Panc1 (cell line): ENCODE measurements around the gene PHKA2. TPM values are rescaled to one million over a fixed set of nuclear protein-coding genes. Genes with fewer than 3 reads are reported as not detected.

Source experiments
- ATAC-seq: fragments of 200-7000 bp; cut with Tn5 transposase; 2 replicates; pipeline ENCODE4 v1.9.1; 2020; ENCODE audit warnings: mild to moderate bottlenecking, moderate library complexity
- BruUV-seq: library from RNA; stranded (reverse); fragments of 400-500 nt; replicated peaks from 2 replicates; lab custom pipeline; 2021; lab: Mats Ljungman, UMichigan
- CTCF ChIA-PET: fragments of 300-600 bp; sonication (Branson Sonifier 250); formaldehyde crosslinking; loops from one replicate; lab custom pipeline; 2022; ENCODE audit warnings: antibody characterized with exemption; lab: Charles Lee
- POLR2A ChIA-PET: fragments of 300-600 bp; sonication (Branson Sonifier 250); formaldehyde crosslinking; loops from one replicate; lab custom pipeline; 2022; ENCODE audit warnings: antibody characterized with exemption; lab: Charles Lee
- DNase-seq: peaks from one replicate; pipeline ENCODE4 v3.0.0-alpha.2; 2010; ENCODE audit warnings: low read depth, low spot score
- H3K27ac ChIP-seq: 2 replicates; pipeline ENCODE4 v1.5.1; 2011; ENCODE audit warnings: mild to moderate bottlenecking, low read length, inconsistent platforms
- H3K27me3 ChIP-seq: fragments of 200-500 bp; sonication (Bioruptor generic); 2 replicates; pipeline ENCODE4 v1.6.0; 2014; ENCODE audit warnings: low read length, inconsistent platforms; ENCODE audit not compliant: control insufficient read depth, insufficient read depth
- H3K36me3 ChIP-seq: fragments of 200-500 bp; sonication (Bioruptor generic); 2 replicates; pipeline ENCODE4 v1.5.1; 2014; ENCODE audit warnings: inconsistent platforms, mild to moderate bottlenecking, low read length, moderate library complexity; ENCODE audit not compliant: control insufficient read depth, insufficient read depth
- H3K4me1 ChIP-seq: 2 replicates; pipeline ENCODE4 v1.5.1; 2011; ENCODE audit warnings: inconsistent platforms, mild to moderate bottlenecking, low read length, moderate library complexity; ENCODE audit not compliant: control insufficient read depth, insufficient read depth
- H3K4me3 ChIP-seq, 2 experiments: 2 replicates each; pipeline ENCODE4 v1.5.1; 2011 to 2012; ENCODE audit warnings: low read depth in 2 of 2, low read length in 2 of 2, mild to moderate bottlenecking in 2 of 2, inconsistent platforms in 1 of 2, moderate library complexity in 1 of 2
- H3K9me3 ChIP-seq: fragments of 200-500 bp; sonication (Bioruptor generic); 2 replicates; pipeline ENCODE4 v1.5.1; 2014; ENCODE audit warnings: low read depth, mild to moderate bottlenecking, inconsistent platforms, low read length, moderate library complexity; ENCODE audit not compliant: control insufficient read depth, insufficient read depth
- CTCF ChIP-seq: fragments of 450-650 bp; IDR thresholded peaks from 2 replicates; pipeline ENCODE4 v1.5.1; 2017; ENCODE audit warnings: mild to moderate bottlenecking
- POLR2AphosphoS5 ChIP-seq: IDR thresholded peaks from 2 replicates; pipeline ENCODE4 v1.6.1; 2012; ENCODE audit warnings: mild to moderate bottlenecking, low read depth, low read length, moderate library complexity
- REST ChIP-seq, 2 experiments: IDR thresholded peaks; 2 replicates each; pipeline ENCODE4 v1.6.1; 2011 to 2012; ENCODE audit warnings: low read depth in 2 of 2, control low read depth in 1 of 2, low read length in 1 of 2, mild to moderate bottlenecking in 1 of 2, moderate library complexity in 1 of 2; ENCODE audit not compliant: insufficient read depth in 1 of 2
- SIN3A ChIP-seq: IDR thresholded peaks from 2 replicates; pipeline ENCODE4 v1.6.1; 2012; ENCODE audit warnings: low read depth, mild to moderate bottlenecking, low read length, moderate library complexity, borderline replicate concordance; ENCODE audit not compliant: insufficient read depth
- TCF7L2 ChIP-seq: IDR thresholded peaks from 2 replicates; pipeline ENCODE4 v1.6.1; 2011; ENCODE audit warnings: mild to moderate bottlenecking, low read depth, low read length, inconsistent platforms
- in situ Hi-C: cut with HindIII; loops from 2 replicates; pipeline ENCODE4 v1.10.0; 2016; ENCODE audit warnings: low sequenced_read_pairs, low pct_unique_long_range_greater_than_20kb
- intact Hi-C: fragments of 100-400 bp; cut with micrococcal nuclease; formaldehyde crosslinking; loops from one replicate; pipeline ENCODE4 v1.10.0; 2022; ENCODE audit not compliant: unreplicated experiment
- total RNA-seq: library from RNA; stranded (reverse); gene quantifications from one replicate; pipeline ENCODE4 v1.2.1, GENCODE V29; 2021; ENCODE audit not compliant: unreplicated experiment

PHKA2 gene
- total RNA-seq, 1 experiment from 2014 or later: 20.6 TPM

GRCh38 chrX:18945483-18945882 is 38.4 kb downstream of the PHKA2 start:
- ATAC-seq (no peak), DNase-seq (no peak)
- no TSS peak for BruUV-seq
- in situ Hi-C loops: no loop called here
- H3K9me3 ChIP-seq: no peaks in the 10 kb centered on the region
- H3K4me3 ChIP-seq: no peak overlapping the region
- POLR2A ChIA-PET: no interaction called here
- no peaks in the 10 kb centered on the region for H3K36me3 ChIP-seq
- no peaks in the 10 kb centered on the region for H3K4me1 ChIP-seq
- H3K27me3 ChIP-seq: no peaks in the 10 kb centered on the region
- intact Hi-C loops: no loop called here
- CTCF ChIA-PET: no interaction called here
- no peak overlapping the region for H3K27ac ChIP-seq
- no peak for TF ChIP-seq REST (IDR thresholded peaks at IDR 0.05; ENCODE audit: insufficient read depth in 1 of 2, low read depth in 2 of 2, low read length in 1 of 2)
- TF ChIP-seq TCF7L2: no peak
- TF ChIP-seq SIN3A: no peak
- TF ChIP-seq CTCF: no peak

- ChIA-PET CTCF (no interaction called here), POLR2A (no interaction called here)
- Histone ChIP-seq H3K4me1 (no peaks in the 10 kb centered on the region), H3K27me3 (no peaks in the 10 kb centered on the region), H3K9me3 (no peaks in the 10 kb centered on the region), H3K27ac (no peak overlapping the region), H3K4me3 (no peak overlapping the region), H3K36me3 (no peaks in the 10 kb centered on the region)
- intact Hi-C loops: no loop called here
- TF ChIP-seq REST (IDR thresholded peaks at IDR 0.05; ENCODE audit: insufficient read depth in 1 of 2, low read depth in 2 of 2, low read length in 1 of 2) (no peak), POLR2AphosphoS5 (no peak), CTCF (no peak), SIN3A (no peak), TCF7L2 (no peak)
- in situ Hi-C loops: no loop called here
- DNase-seq: no peak
- no peak for ATAC-seq
- BruUV-seq: no TSS peak
These were observed 39.4 kb downstream of the PHKA2 start for GRCh38 chrX:18944482-18944881.
